DND-41 (cell line): Measurements from ENCODE around the gene CNBD2.
"Not testable (repeated sequence)": the region's sequence is repeated elsewhere in the genome, so short reads cannot be mapped to it uniquely, and the experiment has no call there.

Source experiments
- EZH2 ChIP-seq: IDR thresholded peaks from 3 replicates; pipeline ENCODE4 v1.6.1; 2012; ENCODE audit warnings: borderline replicate concordance, low read depth, mild to moderate bottlenecking, moderate library complexity, low read length, inconsistent platforms; ENCODE audit not compliant: severe bottlenecking
- TF ChIP-seq, protein P1 (sequence below): IDR thresholded peaks from 2 replicates; pipeline ENCODE4 v1.5.1; 2012; ENCODE audit warnings: borderline replicate concordance, low read length, moderate library complexity, mild to moderate bottlenecking; ENCODE audit not compliant: poor library complexity, severe bottlenecking; ENCODE audit errors: extremely low read depth

DNA sequence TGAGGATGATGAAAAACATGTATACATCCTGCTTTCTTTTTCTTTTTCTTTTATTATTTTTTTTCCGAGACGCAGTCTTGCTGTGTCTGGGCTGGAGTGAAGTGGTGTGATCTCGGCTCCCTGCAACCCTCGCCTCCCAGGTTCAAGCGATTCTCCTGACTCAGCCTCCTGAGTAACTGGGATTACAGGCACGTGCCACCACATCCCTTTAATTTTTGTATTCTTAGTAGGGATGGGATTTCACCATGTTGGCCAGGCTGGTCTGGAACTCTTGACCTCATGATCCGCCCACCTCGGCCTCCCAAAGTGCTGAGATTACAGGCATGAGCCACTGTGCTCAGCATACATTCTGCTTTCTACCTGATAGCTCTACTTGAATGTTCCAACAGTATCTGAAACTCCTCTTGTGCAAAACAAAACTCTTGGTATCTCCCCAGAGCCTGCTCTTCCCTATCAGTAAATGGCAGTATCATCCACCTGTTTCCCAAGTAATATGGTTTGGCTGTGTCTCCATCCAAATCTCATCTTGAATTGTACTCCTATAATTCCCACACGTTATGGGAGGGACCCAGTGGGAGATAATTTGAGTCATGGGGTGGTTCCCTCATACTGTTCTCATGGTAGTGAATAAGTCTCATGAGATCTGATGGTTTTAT, 85.6 kb downstream of the CNBD2 start:
- TF ChIP-seq, protein P1, sequence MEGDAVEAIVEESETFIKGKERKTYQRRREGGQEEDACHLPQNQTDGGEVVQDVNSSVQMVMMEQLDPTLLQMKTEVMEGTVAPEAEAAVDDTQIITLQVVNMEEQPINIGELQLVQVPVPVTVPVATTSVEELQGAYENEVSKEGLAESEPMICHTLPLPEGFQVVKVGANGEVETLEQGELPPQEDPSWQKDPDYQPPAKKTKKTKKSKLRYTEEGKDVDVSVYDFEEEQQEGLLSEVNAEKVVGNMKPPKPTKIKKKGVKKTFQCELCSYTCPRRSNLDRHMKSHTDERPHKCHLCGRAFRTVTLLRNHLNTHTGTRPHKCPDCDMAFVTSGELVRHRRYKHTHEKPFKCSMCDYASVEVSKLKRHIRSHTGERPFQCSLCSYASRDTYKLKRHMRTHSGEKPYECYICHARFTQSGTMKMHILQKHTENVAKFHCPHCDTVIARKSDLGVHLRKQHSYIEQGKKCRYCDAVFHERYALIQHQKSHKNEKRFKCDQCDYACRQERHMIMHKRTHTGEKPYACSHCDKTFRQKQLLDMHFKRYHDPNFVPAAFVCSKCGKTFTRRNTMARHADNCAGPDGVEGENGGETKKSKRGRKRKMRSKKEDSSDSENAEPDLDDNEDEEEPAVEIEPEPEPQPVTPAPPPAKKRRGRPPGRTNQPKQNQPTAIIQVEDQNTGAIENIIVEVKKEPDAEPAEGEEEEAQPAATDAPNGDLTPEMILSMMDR = not testable (repeated sequence)
- TF ChIP-seq EZH2 = not testable (repeated sequence)
